Caco-2 (cell line): ENCODE results near the gene PPP1R16B. TPM values are rescaled to one million over a fixed set of nuclear protein-coding genes. Genes with fewer than 3 reads are reported as not detected.

ENCODE experiments used
- BruUV-seq: library from RNA; stranded (reverse); fragments of 400-500 nt; replicated peaks from 2 replicates; lab custom pipeline; 2021; lab: Mats Ljungman, UMichigan
- CTCF ChIA-PET: fragments of 300-600 bp; sonication (Branson Sonifier 250); formaldehyde crosslinking; loops from one replicate; lab custom pipeline; 2022; ENCODE audit warnings: antibody characterized with exemption; lab: Charles Lee
- POLR2A ChIA-PET: fragments of 300-600 bp; sonication (Branson Sonifier 250); formaldehyde crosslinking; loops from one replicate; lab custom pipeline; 2022; ENCODE audit warnings: antibody characterized with exemption; lab: Charles Lee
- DNase-seq, 2 experiments: peaks; one replicate each; pipeline versions ENCODE4 v3.0.0 to v3.0.0-alpha.2; 2020 to 2022
- H3K27me3 ChIP-seq: replicated peaks from 2 replicates; pipeline ENCODE4 v1.6.0; 2011; ENCODE audit warnings: low read length; ENCODE audit not compliant: control insufficient read depth, insufficient read depth
- H3K36me3 ChIP-seq: 2 replicates; pipeline ENCODE4 v1.5.1; 2011; ENCODE audit warnings: low read length; ENCODE audit not compliant: control insufficient read depth, insufficient read depth
- H3K4me1 ChIP-seq: fragments of 250-450 bp; sonication (Bioruptor Pico); 2 replicates; pipeline ENCODE4 v1.5.1; 2020; ENCODE audit warnings: mild to moderate bottlenecking
- H3K4me3 ChIP-seq: 2 replicates; pipeline ENCODE4 v1.5.1; 2011; ENCODE audit warnings: low read depth, mild to moderate bottlenecking, control low read depth, low read length
- H3K9me3 ChIP-seq: fragments of 250-450 bp; sonication (Bioruptor Pico); 2 replicates; pipeline ENCODE4 v1.5.1; 2020; ENCODE audit warnings: mild to moderate bottlenecking, moderate library complexity
- H3K27ac Mint-ChIP-seq: one replicate; pipeline ENCODE4 v1.8.0; 2022; ENCODE audit warnings: mixed read lengths; ENCODE audit not compliant: unreplicated experiment
- H3K27me3 Mint-ChIP-seq: one replicate; pipeline ENCODE4 v1.8.0; 2022; ENCODE audit warnings: mixed read lengths; ENCODE audit not compliant: insufficient read depth, unreplicated experiment
- H3K36me3 Mint-ChIP-seq: one replicate; pipeline ENCODE4 v1.8.0; 2022; ENCODE audit warnings: mild to moderate bottlenecking, mixed read lengths; ENCODE audit not compliant: insufficient read depth, unreplicated experiment
- H3K4me1 Mint-ChIP-seq: one replicate; pipeline ENCODE4 v1.8.0; 2022; ENCODE audit warnings: low read depth, mixed read lengths; ENCODE audit not compliant: unreplicated experiment
- H3K4me3 Mint-ChIP-seq: one replicate; pipeline ENCODE4 v1.8.0; 2022; ENCODE audit warnings: mild to moderate bottlenecking, moderate library complexity, mixed read lengths; ENCODE audit not compliant: unreplicated experiment
- H3K9me3 Mint-ChIP-seq: one replicate; pipeline ENCODE4 v1.8.0; 2022; ENCODE audit warnings: mixed read lengths; ENCODE audit not compliant: unreplicated experiment
- intact Hi-C: fragments of 100-400 bp; cut with micrococcal nuclease; formaldehyde crosslinking; loops from one replicate; pipeline ENCODE4 v1.10.0; 2022; ENCODE audit not compliant: unreplicated experiment
- total RNA-seq: library from RNA; stranded (reverse); gene quantifications from 2 replicates; pipeline ENCODE4 v1.2.3, GENCODE V29; 2022
- TF ChIP-seq, protein P1 (sequence below), 2 experiments: fragments of 200-600 bp in 1 of 2; IDR thresholded peaks; 1 replicate in 1 of 2; 2 replicates in 1 of 2; pipeline versions ENCODE4 v1.5.1 to v1.8.0; 2011 to 2022; ENCODE audit warnings: antibody characterized with exemption in 1 of 2, control low read depth in 1 of 2, inconsistent platforms in 1 of 2, low read depth in 1 of 2, low read length in 1 of 2, mild to moderate bottlenecking in 1 of 2, moderate library complexity in 1 of 2; ENCODE audit not compliant: insufficient read depth in 1 of 2, severe bottlenecking in 1 of 2, unreplicated experiment in 1 of 2

PPP1R16B gene
- total RNA-seq, 1 experiment from 2014 or later = not detected

DNA sequence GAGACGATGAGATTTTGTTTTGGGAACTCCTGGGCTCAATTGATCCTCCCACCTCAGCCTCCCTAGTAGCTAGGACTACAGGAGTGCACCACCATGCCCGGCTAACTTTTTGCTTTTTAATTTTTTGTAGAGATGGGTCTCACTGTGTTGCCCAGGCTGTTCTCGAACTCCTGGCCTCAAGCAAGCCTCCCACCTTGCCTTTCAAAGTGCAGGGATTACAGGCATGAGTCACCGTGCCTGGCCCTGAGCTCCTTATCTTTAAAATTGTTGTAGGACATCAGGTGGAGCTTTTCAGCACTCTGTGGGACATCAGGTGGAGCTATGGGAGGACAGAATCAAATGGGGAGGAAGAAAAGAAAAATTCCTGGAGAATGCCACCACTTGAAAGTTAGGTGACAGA, 44.5 kb upstream of the PPP1R16B start:
- DNase-seq = no peak
- H3K9me3 Mint-ChIP-seq = no peaks in the 10 kb centered on the region
- H3K4me1 Mint-ChIP-seq = no peaks in the 10 kb centered on the region
- ChIA-PET CTCF (no interaction called here), POLR2A (no interaction called here)
- Histone ChIP-seq H3K4me3 (no peak overlapping the region), H3K27me3 (no peaks in the 10 kb centered on the region), H3K36me3 (peaks cover 2% of the 10 kb centered on the region; the same call in 1 of the 2 replicates), H3K9me3 (no peaks in the 10 kb centered on the region), H3K4me1 (no peaks in the 10 kb centered on the region)
- TF ChIP-seq, protein P1, sequence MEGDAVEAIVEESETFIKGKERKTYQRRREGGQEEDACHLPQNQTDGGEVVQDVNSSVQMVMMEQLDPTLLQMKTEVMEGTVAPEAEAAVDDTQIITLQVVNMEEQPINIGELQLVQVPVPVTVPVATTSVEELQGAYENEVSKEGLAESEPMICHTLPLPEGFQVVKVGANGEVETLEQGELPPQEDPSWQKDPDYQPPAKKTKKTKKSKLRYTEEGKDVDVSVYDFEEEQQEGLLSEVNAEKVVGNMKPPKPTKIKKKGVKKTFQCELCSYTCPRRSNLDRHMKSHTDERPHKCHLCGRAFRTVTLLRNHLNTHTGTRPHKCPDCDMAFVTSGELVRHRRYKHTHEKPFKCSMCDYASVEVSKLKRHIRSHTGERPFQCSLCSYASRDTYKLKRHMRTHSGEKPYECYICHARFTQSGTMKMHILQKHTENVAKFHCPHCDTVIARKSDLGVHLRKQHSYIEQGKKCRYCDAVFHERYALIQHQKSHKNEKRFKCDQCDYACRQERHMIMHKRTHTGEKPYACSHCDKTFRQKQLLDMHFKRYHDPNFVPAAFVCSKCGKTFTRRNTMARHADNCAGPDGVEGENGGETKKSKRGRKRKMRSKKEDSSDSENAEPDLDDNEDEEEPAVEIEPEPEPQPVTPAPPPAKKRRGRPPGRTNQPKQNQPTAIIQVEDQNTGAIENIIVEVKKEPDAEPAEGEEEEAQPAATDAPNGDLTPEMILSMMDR (IDR thresholded peaks at IDR 0.05; ENCODE audit: insufficient read depth in 1 of 2, low read depth in 1 of 2, low read length in 1 of 2, severe bottlenecking in 1 of 2, unreplicated experiment in 1 of 2) = no peak
- H3K36me3 Mint-ChIP-seq = peaks cover 12% of the 10 kb centered on the region
- no peak overlapping the region for H3K27ac Mint-ChIP-seq
- H3K27me3 Mint-ChIP-seq = no peaks in the 10 kb centered on the region
- no peak overlapping the region for H3K4me3 Mint-ChIP-seq
- intact Hi-C loops = no loop called here
- no TSS peak for BruUV-seq

DNA sequence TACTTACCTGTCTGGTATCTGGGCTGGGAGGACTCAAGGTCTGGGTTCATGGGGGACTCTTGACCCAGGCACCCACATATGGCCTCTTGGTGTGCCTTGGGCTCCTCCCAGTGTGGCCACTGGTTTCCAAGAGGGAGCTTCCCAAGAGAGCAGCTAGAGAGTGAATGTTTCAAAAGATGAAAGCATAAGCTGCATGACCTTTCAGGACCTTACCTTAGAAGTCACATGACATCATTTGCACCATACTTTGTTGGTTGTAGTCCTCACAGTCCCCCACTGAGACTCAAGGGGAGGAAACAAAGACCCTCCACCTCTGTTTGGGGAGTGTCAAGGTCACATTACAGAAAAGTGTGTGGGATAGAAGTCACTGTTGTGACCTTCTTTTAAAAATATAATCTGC, 43.3 kb upstream of the PPP1R16B start:
- BruUV-seq = no TSS peak
- intact Hi-C loops = no loop called here
- H3K27ac Mint-ChIP-seq = no peak overlapping the region
- POLR2A ChIA-PET = no interaction called here
- peaks cover 12% of the 10 kb centered on the region for H3K36me3 Mint-ChIP-seq
- no peaks in the 10 kb centered on the region for H3K27me3 Mint-ChIP-seq
- no peak overlapping the region for H3K4me3 Mint-ChIP-seq
- CTCF ChIA-PET = no interaction called here
- no peaks in the 10 kb centered on the region for H3K9me3 Mint-ChIP-seq
- Histone ChIP-seq H3K4me3 (no peak overlapping the region), H3K36me3 (0 out of 2 replicates have a peak, but pooled peaks cover 2% of the 10 kb centered on the region), H3K27me3 (no peaks in the 10 kb centered on the region), H3K9me3 (no peaks in the 10 kb centered on the region), H3K4me1 (no peaks in the 10 kb centered on the region)
- TF ChIP-seq, protein P1 (IDR thresholded peaks at IDR 0.05; ENCODE audit: insufficient read depth in 1 of 2, low read depth in 1 of 2, low read length in 1 of 2, severe bottlenecking in 1 of 2, unreplicated experiment in 1 of 2) = no peak
- DNase-seq = no peak
- H3K4me1 Mint-ChIP-seq = no peaks in the 10 kb centered on the region

GRCh38 chr20:38763616-38764015, 41.9 kb upstream of the PPP1R16B start:
- H3K36me3 Mint-ChIP-seq = peaks cover 5% of the 10 kb centered on the region
- no peaks in the 10 kb centered on the region for H3K9me3 ChIP-seq
- no TSS peak for BruUV-seq
- TF ChIP-seq, protein P1 (IDR thresholded peaks at IDR 0.05; ENCODE audit: insufficient read depth in 1 of 2, low read depth in 1 of 2, low read length in 1 of 2, severe bottlenecking in 1 of 2, unreplicated experiment in 1 of 2) = no peak
- no peak overlapping the region for H3K27ac Mint-ChIP-seq
- no peak for DNase-seq
- H3K9me3 Mint-ChIP-seq = no peaks in the 10 kb centered on the region
- H3K36me3 ChIP-seq = 0 out of 2 replicates have a peak, but pooled peaks cover 2% of the 10 kb centered on the region
- H3K4me3 Mint-ChIP-seq = no peak overlapping the region
- intact Hi-C loops = no loop called here
- no peaks in the 10 kb centered on the region for H3K4me1 Mint-ChIP-seq
- no peak overlapping the region for H3K4me3 ChIP-seq
- POLR2A ChIA-PET = no interaction called here
- no peaks in the 10 kb centered on the region for H3K27me3 Mint-ChIP-seq
- CTCF ChIA-PET = interaction anchor here (0.8 kb wide), 1 partner anchor 26 kb away, joined by 3 read pairs; no protein-coding TSS in a partner anchor
- H3K27me3 ChIP-seq = no peaks in the 10 kb centered on the region
- no peaks in the 10 kb centered on the region for H3K4me1 ChIP-seq
